ENCODE measurements around the gene OCA2.
"Not testable (repeated sequence)": the region's sequence is repeated elsewhere in the genome, so short reads cannot be mapped to it uniquely, and the experiment has no call there.

The OCA2 gene

DNA sequence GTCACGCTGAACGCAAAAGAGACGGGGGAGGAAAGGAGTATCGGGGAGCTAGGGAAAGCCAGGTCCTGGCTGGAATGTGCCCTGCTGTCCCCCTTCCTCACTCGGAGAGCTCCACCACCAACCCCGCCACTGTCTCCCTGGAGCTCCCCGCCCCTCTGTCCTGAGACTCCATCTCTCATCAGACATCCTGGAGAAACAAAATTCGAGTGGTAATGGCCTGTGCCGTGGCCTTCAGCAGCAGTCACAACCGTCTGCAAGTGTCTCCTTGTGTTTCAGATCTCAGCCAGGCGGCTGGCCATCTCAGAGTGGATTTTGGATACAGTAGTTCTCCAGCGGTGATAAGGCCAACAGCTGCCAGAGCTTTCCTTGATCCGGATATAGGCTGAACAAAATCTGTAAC is 76.9 kb downstream of the OCA2 start:
- DNase-seq: no peak

GRCh38 chr15:28021281-28022039 is 77.7 kb downstream of the OCA2 start:
- peak; percentile 95 for DNase-seq

- DNase-seq: no peak
Measured at GRCh38 chr15:28020644-28021043, 78.5 kb downstream of the OCA2 start.

DNA sequence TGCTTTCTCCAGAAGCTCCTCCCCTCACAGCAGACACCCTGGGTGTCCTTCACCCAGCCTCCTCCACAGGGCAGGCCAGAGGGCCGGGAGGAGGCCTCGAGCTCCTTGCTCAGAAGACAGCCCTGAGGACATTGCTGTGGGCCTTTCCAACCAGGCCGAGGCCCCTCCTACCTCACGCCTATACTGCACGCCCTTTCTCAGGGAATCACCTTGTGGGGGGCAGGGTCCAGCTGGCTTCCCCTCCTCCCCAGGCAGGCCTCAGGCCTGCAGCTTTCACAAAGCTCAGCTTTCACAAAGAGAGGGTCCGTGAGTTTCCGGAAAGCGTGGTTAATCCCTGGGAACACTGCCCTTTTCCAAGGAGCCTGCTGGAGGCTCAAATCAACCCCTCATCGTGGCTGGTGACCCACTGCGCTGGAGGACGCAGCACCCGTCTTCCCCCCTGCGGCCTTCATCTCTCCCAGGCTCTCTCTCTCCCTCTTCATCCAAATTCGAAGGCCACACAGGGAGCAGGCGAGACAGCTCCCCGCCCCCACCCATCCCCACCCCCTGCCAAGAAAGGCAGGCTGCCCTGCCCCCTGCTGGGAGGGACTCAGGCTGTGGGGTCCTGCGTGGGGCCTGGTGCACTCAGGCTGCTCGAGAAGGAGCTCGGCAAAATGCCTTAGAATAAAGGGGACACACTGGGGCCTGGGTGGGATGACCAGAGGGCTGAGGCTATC is 79.4 kb downstream of the OCA2 start:
- DNase-seq: no peak

DNA sequence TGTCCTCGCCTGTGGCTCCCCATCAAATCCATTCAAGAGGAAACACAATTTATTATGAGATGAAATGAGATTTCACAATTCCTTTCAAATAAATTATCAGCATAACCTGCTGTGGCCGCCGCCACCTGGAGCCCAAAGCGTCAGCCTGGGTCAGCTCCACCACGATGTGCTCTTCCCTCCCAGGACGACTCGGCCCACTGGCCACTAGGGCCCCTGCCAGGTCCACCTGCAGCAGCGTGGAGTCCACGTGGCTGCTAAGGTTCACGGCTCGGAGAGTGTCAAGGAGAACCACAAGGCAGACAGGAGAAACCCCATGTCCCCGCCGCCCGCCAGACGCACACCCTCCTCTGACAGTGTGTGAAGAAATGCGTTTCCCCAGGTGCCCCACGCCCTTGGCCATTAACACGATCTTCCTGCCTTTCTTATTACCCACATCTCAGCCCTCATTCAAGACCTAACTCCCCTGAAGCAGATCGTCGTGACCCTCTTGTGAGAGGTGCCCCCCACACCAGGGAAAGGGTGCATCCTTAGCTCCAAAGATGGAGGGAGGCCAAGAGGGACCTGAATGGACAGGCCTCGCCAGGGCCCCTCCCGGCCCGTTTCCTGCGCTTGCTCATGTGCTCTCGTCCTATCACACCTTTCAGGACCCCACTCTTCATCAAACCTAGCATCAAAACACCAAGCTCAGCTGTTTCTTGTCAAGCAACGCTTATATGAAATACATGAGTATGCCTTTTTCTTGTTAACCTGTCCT is 80.6 kb downstream of the OCA2 start:
- DNase-seq: no peak

DNA sequence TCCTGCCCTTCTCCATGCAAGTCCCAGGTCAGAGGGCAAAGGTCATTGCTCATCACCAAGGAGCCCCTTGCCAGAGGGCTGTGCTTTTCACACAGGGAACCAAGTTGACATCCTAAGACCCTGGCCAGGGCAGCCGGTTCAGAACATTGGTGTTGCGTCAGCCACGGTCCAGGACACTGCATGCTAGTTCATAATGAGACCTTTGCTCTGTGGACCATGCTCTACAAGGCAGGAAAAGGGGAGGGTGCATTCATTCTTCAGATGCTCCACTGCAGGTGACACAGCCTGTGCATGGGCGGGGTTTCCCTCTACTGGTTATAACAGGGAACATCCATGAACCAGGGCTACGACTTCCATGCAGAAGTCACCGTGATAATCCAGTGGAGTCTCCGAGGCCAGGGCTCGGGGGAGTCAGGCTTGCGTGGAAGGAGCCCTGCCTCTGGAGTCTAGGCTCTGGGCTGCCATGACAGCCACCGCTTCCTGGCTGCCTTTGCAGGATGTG is 81.6 kb downstream of the OCA2 start:
- DNase-seq: peak; percentile 29 to 53

- DNase-seq: no peak
Measured at GRCh38 chr15:28015855-28016254, 83.3 kb downstream of the OCA2 start.

DNA sequence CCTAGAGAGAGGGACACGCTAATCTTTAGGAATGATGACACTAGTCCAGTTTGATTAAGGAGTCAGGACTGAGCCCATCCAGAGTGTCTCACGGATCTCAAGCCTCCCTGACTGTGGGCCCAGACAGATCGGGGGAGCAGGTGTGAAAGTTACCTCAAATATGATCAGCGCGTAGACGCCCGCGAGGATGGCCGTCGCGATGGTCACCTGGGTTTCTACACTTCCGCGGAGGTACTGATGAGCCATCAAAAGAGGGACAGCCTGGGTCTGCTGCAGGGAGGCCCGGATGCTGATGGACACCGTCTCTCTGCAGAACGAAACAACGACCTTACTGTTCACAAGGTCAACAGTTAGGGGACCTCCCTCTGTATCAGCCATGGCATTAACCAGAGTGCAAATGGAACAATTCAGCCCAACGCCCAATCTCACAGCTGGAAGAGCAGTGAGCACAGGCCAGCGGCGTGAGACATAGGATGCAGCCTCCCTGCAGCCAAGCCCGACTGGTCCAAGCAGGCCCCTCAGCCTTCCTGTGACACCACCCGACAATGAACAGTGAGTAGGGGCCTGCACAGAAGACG is 84.4 kb downstream of the OCA2 start:
- no peak for DNase-seq

DNA sequence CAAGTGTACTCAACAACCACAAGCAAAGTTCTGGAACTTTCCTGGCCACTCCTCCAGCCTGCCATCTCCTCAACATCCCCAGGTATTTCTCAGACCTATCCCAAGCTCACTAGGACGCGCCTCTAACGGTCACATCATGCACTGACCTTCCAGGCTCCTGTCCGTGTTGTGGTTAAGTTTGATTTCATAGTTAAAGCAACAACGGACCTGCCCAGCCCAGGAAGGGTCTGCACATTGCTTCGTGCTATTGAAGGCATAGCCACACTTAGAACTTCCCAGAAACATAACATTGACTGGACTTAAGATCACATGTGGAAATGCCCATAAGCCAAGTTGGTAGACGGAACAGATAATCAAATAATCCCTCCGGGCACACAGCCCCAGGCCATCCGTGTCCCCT is 85.1 kb downstream of the OCA2 start:
- DNase-seq: no peak

DNA sequence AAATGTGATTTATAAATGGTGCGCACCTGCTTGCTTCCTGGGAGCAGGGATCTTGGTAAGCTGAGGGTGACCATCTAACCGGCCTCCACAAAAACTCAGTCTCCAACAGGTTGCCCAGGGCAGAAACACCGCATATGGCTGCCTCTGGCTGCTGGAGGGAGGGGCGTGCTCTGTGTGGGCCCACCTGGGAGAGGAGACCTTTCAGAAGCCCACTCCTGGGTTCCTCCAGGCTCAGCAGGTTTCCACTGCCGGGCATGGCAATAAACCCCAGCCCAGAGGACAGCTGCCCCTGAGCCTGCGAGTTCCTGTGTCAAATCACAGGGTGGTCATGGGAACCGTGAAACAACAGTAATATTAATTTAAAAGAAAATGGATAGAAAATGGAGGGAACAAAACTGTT is 85.6 kb downstream of the OCA2 start:
- DNase-seq: no peak

GRCh38 chr15:28012231-28012630 is 86.9 kb downstream of the OCA2 start:
- no peak for DNase-seq

DNA sequence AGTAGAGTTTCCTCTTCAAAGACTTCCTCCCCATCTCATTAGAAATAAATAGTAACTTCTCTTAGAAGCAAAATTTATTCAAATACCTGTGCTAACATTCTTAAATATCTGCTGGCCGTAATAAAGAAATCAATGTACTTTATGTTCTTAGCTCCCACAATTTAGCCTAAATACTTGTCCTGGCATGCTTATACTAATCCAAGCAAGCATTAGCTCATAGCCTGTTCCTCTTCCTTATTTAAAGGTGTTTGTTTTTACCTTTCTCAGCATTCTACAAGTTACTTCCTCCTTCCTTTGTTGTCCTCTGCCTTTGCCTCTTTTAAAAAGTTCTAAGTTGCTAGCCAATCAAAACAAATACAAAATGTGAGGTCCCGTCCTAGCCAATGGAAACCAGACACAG is 90.9 kb downstream of the OCA2 start:
- DNase-seq: not testable (repeated sequence)

DNA sequence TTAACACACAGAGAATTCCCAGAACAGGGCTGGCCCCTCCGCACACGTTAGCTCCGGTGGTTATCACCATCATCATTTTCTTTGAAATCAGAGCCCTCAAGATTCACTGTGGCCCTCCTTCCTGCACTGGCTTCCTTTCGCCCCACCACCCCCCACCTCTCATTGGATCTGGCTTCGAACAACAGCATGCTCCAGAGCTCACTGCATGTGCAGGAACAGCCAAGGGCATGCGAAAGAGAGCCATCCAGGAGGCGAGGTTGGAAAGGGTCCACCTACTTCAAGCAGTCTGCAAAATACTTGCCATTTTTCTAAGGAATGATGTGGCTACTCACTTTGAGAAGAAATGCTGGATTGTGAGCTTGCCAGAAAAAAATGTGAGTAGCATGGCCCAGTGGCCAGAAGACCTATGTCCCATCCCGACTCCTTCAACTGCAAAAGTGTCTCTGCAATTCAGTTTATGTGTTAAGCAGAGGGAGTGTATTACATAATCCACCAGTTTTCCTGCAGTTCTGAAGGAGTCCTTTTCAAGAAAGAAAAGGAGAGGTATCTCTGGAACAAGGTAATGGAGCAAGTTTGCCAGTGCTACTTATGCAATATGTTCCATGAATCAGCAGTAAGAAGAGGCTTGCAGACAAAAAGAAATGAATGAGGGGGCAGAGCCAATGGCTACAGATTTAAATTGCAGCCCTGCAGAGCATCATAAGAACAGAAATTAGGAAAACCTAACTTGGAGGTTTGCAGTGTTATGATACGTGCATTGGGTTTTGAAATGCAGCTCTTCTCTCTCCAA is 92.8 kb downstream of the OCA2 start:
- DNase-seq: no peak

- no peak for DNase-seq
Measured at GRCh38 chr15:28005004-28005527, 94.0 kb downstream of the OCA2 start.

DNA sequence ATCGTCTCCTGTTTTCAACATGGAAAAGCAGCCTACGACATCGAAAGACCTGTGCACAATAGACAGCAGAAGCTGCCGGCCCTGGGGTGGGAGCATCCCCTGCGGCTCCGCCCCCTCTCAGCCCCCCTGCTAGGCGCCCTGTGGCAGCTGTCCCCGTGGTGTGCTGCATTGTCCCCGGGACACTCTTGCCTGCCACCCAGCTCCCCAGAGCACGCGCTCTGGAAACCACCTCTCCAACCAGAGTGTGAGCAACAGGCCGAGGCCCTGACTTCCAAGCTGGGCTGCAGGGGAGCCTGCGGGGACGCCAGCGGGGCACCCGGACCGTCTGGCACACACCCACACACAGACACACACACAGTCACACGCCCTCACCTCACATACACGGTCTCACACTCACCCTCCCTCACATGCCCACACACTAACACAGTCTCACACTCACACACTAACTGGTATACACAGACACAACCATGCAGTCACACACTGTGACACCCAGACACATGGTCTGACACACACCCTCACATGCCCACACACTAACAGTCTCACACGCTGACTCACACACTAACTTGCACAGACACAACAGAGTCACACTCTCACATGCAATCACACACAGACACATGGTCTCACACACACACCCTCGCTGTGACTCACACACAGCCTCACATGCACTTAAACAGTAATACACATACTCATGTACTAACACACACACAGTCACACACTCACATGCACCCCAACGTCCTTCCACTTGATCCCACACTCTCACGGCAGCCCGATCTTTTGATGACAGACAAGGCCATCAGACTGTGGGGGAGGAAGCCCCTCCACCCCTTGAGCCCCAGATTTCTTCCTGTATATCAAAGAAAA is 94.7 kb downstream of the OCA2 start:
- DNase-seq: no peak

DNA sequence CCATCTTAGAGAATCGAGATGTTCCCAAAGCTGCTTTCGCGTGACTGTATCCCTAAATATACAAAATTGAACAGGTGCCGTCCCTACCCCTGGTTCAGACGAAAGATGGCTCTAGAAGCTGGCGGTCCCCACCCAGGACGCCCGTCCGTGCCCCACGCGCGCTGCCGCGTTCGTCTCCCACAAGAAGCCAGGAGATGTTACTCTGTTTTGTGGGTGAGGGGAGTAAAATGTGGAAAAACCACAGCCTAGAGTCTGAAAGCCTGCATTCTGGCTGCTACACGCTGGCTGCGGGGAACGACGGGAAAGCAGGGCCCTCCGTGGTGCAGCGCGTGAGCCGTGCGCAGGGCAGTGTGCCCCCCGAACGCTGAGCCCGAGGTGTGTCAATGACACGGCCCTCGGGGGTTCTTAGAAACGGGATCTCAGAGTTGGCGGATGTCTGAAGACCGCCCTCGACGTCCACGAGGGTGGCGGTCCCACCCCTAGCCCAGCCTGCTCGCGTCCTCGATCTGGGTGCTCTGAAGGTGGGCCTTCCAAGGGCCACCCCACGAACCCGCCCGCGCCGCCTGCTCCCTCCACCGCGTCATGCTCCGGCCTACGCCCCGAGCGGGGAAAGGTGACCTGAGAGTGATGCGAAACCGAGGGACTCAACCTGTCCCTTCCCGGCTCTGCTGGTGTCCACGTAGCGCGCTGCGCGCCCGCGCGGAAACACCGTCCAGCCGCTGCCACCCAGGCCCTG is 95.6 kb downstream of the OCA2 start:
- no peak for DNase-seq

GRCh38 chr15:28002867-28003266 is 96.2 kb downstream of the OCA2 start:
- DNase-seq: no peak

GRCh38 chr15:28002136-28002861 is 96.8 kb downstream of the OCA2 start:
- no peak for DNase-seq

- DNase-seq: no peak
Measured at GRCh38 chr15:28001641-28002040, 97.5 kb downstream of the OCA2 start.

All from NCI-H2081 (cell line).